ENCODE results near the gene LPCAT1.
"Not testable (repeated sequence)": the region's sequence is repeated elsewhere in the genome, so short reads cannot be mapped to it uniquely, and the experiment has no call there.

LPCAT1 gene

DNA sequence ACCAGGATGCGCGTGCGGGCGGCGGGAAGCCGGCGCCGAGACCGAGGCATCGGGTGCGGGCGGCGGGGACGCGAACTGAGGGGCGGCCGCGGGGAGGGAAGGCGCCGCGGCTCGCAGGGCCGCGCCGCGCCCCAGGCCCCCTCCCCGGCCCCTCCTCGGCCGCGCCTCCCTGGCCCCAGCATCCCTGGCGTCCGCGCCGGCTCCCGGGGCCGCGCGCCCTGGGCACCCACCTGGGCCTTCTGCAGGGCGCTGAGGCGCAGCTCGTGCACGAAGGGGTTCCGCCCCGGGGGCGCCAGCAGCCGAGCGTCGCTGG lies 324 bp downstream of the LPCAT1 start:
- DNase-seq: no peak

GRCh38 chr5:1522601-1523479 lies 920 bp downstream of the LPCAT1 start:
- DNase-seq: no peak

- no peak for DNase-seq
Measured at GRCh38 chr5:1521671-1522600, 1.8 kb downstream of the LPCAT1 start.

GRCh38 chr5:1520791-1521453 lies 2.8 kb downstream of the LPCAT1 start:
- DNase-seq: no peak

- DNase-seq: no peak
Measured at GRCh38 chr5:1519631-1520210, 4.0 kb downstream of the LPCAT1 start.

GRCh38 chr5:1517838-1518237 lies 5.9 kb downstream of the LPCAT1 start:
- DNase-seq: peak in 1 of 56 donors; percentile 21

DNA sequence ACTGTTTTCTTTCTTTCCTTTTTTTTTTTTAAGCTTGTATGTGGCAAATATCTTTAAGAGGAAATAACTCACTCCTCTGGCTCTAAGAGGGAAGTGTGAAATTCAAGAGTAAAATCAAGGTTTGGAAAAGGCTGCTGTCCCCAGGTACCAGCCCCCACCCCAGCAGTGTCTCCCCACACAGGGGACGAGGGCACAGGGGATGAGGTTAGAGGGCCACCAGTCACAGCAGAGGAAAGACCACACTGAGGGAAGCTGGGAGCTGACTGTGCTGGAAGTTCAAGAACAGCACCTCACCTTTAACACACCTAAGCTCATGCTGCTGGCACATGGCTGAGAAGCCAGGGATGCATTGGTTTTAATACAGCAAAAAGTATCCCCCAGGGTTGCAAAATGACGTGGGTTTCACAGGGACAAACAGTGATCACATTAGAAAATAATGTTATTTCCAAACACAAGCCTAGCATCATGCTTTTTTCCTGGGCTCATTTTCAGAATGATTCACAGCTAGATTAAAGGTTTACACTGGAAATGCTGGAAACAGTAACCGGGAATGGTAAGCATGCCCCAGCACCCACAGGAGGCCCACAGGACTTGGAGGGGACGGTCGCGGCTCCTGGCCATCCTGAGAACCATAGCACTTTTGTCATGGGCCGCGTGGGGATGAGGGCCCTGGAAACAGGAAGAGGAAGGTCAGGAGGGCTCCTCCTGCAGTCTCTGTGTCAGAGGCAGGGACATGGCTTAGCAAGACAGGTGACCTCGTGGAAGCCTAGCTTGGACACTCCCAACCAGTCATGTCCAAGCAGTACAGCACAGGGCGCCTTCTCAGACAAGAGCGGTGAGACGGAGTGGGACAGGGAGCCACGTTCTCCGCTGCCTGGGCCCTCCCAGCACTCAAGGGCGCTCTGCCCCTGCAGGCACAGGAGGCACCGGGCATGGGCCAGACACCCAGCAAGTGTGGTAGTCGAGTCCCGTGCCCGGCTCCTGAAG lies 6.9 kb downstream of the LPCAT1 start:
- DNase-seq: no peak

DNA sequence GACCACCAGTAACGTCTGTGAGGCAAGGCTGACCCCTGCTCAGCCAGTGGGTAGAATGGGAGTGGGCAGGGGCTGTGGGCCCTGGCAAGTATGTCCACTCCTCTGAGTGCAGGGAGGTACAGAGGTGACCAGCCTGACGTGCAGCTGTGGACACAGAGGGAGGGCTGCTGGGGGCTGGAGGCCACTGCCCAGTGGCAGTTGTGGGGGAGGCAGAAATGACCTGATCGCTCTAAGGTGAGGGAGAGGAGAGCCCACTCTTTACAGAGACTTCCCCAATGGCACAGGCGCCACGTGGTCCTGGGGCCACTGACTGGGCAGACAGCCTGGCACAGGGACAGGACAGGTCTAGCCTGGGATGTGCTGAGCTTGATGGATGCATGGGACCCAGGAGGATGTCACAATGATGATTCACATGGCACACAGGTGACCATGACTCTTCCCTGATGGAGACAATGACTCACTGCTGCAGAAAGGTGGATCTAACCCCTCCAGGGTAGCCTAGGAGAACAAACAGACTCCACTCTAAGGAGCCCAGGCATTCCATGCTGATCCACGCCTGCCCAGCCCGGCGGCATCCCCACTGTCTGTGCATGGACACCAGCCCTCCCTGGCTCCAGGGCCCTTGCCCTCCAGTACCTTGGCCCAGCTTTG lies 7.7 kb downstream of the LPCAT1 start:
- DNase-seq: no peak

DNA sequence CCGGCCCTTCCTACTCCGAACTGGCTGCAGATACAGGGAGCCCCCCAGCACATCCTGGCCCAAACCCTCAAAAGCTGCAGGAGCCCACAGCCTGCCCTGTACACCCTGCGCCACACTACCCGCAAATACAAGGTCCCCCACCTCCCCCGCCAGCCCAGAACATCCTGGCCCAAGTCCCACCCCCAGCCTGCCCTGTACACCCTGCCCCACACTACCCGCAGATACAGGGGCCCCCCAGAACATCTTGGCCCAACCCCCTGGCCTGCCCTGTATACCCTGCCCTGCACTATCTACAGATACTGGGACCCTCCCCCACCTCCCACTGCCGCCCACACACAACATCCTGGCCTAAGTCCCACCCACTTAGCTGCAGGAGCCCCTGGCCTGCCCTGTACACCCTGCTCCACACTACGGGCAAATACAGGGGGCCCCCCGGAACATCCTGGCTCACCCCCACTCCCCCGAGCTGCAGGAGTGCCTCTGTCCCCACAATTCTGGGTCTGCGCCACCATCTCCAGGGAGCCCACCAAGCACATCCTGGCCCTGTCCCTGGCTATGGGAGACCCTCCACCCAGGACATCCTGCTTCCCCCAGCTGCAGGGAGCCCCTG lies 8.3 kb downstream of the LPCAT1 start:
- no peak for DNase-seq

DNA sequence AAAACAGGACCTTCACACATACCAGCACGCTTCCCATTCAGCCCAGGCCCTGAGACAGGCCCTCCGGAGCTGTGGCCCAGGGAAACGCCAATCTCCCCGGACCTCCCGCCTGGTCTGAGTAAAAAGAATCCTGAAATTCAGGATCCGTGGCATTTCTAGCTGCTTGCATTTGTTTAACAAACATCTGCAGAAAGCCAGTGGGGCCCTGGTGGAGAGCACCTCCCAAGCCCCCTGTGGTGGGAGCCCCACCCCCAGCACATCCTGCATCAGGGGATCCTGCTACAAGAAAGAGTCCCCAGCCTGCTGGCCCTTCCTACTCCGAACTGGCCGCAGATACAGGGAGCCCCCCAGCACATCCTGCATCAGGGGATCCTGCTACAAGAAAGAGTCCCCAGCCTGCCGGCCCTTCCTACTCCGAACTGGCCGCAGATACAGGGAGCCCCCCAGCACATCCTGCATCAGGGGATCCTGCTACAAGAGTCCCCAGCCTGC lies 8.9 kb downstream of the LPCAT1 start:
- DNase-seq: not testable (repeated sequence)

- no peak for DNase-seq
Measured at GRCh38 chr5:1514027-1514818, 9.5 kb downstream of the LPCAT1 start.

DNA sequence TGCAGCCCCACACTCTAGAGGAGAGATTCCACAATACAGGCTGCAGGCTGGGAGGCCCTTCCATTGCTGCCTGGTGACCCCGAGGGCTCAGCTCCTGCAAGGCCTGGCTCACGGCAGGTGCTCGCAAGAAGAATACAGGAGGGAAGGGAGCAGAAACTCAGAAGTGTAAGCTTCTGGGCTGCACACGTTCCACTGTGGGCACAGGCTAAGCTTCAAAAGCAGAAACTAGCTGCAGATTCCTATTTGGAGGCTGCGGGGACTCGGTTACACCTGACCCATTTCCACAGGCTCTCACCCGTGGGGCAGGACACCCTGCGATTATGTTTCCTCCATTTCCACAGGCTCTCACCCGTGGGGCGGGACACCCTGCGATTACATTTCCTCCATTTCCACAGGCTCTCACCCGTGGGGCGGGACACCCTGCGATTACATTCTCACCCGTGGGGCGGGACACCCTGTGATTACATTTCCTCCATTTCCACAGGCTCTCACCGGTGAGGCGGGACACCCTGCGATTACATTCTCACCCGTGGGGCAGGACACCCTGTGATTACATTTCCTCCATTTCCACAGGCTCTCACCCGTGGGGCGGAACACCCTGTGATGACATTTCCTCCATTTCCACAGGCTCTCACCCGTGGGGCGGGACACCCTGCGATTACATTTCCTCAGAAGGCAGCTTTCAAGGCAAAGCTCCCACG lies 10.3 kb downstream of the LPCAT1 start:
- no peak for DNase-seq

DNA sequence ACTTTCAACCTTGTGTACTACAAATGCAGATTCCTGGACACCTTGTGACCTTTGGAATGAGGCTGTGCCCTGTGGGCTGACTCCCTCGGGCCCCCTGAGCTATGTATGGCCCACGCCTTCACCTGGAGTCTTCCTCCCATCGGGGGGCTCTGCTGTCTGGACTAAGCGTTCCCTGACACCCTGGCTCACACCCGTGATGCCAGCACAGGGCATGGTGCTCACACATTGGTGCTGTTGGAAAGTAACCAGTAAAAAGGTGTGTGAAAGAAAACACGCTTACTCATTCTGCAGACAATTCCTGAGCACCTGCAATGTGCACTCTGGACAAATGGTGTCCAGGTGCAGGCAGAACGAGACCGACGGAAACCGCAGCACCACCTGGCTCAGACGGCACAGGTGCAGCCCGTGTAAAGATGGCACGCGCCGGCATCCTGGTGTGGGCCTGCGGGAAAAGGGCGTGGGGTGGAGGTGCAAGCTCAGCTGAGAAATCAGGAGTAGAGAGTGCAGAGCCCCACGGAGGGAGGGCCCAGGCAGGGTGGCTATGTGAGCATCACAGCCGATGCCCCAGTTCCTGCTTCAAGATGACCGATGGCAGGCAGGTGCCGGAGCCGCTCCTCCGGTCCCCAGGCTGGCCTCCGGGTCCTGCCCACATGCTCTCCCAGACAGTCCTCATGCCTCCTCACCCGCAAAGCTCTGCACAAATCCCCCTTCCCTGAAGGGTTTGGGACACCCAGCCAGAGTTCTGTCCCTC lies 11.0 kb downstream of the LPCAT1 start:
- no peak for DNase-seq

DNA sequence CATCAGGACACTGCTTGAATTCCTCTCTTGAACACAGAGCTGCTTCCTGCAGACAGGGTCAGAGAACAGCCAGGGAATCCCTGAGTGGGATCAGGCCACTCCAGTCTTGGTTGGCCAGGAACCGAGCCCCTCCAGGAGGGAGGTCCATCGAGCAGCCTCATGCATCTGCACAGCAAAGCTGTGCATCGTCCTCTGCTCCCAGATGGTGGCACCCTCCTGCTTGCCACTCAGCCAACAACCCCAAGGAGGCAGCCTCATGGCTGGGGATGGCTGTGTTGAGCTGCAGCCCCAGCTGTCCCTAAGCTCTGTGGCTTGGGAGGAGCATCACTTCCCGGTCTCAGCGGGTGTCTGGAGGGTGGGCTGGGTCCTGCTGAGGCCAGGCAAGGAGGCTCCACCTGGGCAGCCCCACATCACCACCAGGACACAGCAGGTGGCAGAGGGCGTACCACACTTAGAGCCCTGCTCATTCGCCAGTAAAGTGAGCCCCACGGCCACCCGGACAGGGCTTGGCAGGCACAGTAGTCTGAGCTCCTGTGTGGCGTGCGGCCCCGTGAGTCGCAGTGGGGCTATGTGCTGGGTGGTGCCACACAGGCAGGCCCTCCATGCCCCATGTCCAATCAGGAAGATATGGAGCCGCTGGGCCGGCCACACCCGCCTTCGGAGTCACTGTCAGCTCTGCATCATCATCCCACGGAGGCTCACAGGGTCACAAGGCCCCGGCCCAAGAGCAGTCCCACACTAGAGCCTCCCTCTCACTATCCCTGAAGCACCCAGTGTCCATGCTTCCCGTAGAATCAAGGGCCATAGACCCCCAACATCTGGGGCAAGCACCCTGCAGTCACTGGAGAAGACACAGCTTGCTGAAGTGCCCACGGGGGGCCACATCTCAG lies 11.9 kb downstream of the LPCAT1 start:
- DNase-seq: peak in 1 of 56 donors; percentile 19

DNA sequence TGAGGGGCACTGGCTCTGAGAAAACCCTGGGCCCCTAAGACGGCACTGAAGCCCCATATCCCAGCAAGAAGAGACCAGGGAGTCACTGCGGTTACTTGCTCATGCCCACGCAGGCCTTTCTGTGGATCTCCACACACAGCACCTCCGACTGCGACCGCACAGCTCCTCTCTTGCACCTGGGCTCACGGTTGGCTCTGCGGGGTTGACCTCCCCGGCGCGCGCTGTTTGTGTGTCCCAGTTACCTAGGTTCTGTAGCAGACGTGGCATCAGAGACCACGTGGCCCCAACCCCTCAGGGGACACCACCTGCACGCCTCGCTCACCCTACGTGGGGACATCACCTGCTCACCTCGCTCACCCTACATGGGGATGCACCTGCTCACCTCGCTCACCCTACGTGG lies 12.7 kb downstream of the LPCAT1 start:
- DNase-seq: no peak

GRCh38 chr5:1510631-1511030 lies 13.1 kb downstream of the LPCAT1 start:
- no peak for DNase-seq
